Activated T-helper 1 cell treated with Interleukin-2 at 50 U/mL for 16 hours (primary cell): Measurements from ENCODE around the gene NRBP1.
A peak's percentile ranks its signal among the peaks of the same experiment; 100 is the strongest.

Experiments used
- DNase-seq: peaks from one replicate; pipeline ENCODE4 v3.0.0-alpha.2; 2020; ENCODE audit warnings: low read depth

NRBP1 gene

GRCh38 chr2:27428213-27428977 lies at the start of gene NRBP1:
TSS of gene NRBP1 (plus strand) at chr2:27428631. CDS start at chr2:27433274, 4,643 bp downstream.
- DNase-seq: peak; percentile 85

GRCh38 chr2:27378809-27379290 lies 49.6 kb upstream of the NRBP1 start:
- no peak for DNase-seq

GRCh38 chr2:27379383-27379835 lies 49.0 kb upstream of the NRBP1 start:
- DNase-seq: no peak

- peak; percentile 25 for DNase-seq
Observed at GRCh38 chr2:27379836-27380625, 48.4 kb upstream of the NRBP1 start.

GRCh38 chr2:27380626-27381545 lies 47.5 kb upstream of the NRBP1 start, which contains the start of gene ZNF513:
TSS of gene ZNF513 (minus strand) at chr2:27380734. CDS start at chr2:27380526, 208 bp downstream.
- peak; percentile 83 for DNase-seq

GRCh38 chr2:27381577-27382181 lies 46.8 kb upstream of the NRBP1 start:
- DNase-seq: no peak

GRCh38 chr2:27390822-27391679 lies 37.4 kb upstream of the NRBP1 start:
- DNase-seq: no peak

GRCh38 chr2:27393225-27393624 lies 35.2 kb upstream of the NRBP1 start:
- DNase-seq: no peak

- DNase-seq: no peak
Observed at GRCh38 chr2:27398962-27399361, 29.5 kb upstream of the NRBP1 start.

- no peak for DNase-seq
Observed at GRCh38 chr2:27400348-27401135, 27.9 kb upstream of the NRBP1 start.

- no peak for DNase-seq
Observed at GRCh38 chr2:27407798-27408491, 20.5 kb upstream of the NRBP1 start.

GRCh38 chr2:27408601-27409320 lies 19.7 kb upstream of the NRBP1 start:
- DNase-seq: peak; percentile 2

- peak; percentile 96 for DNase-seq
Observed at GRCh38 chr2:27409321-27410073, 18.9 kb upstream of the NRBP1 start, which contains the start of gene PPM1G. TSS of gene PPM1G (minus strand) at chr2:27409591. CDS start at chr2:27409422, 169 bp downstream.

- no peak for DNase-seq
Observed at GRCh38 chr2:27412419-27413152, 15.8 kb upstream of the NRBP1 start.

GRCh38 chr2:27416151-27416550 lies 12.3 kb upstream of the NRBP1 start:
- DNase-seq: no peak

- no peak for DNase-seq
Observed at GRCh38 chr2:27420996-27421395, 7.4 kb upstream of the NRBP1 start.
